ENCODE data around the gene MDP1.

GRCh38 chr14:24261969-24262327 is 46.1 kb upstream of the MDP1 start:
- no peak for TF ChIP-seq SP1 (IDR thresholded peaks at IDR 0.05)
- no peak for TF ChIP-seq FOXK2 (IDR thresholded peaks at IDR 0.05)
- no peak for TF ChIP-seq PKNOX1 (IDR thresholded peaks at IDR 0.05)
- no peak for TF ChIP-seq ARNT (IDR thresholded peaks at IDR 0.05)
- TF ChIP-seq L3MBTL2 (conservative IDR thresholded peaks at IDR 0.05) = no peak
- no peak for TF ChIP-seq BHLHE40 (IDR thresholded peaks at IDR 0.05; ENCODE audit: borderline replicate concordance)
- TF ChIP-seq SUZ12 (IDR thresholded peaks at IDR 0.05) = no peak
- TF ChIP-seq ELF4 (IDR thresholded peaks at IDR 0.05) = no peak
- TF ChIP-seq CTBP1 (IDR thresholded peaks at IDR 0.05; ENCODE audit: borderline replicate concordance) = no peak
- TF ChIP-seq FOXM1 (IDR thresholded peaks at IDR 0.05; ENCODE audit: borderline replicate concordance) = no peak
- no peak for TF ChIP-seq HDGF (IDR thresholded peaks at IDR 0.05; ENCODE audit: borderline replicate concordance)
- TF ChIP-seq FOXA1 (IDR thresholded peaks at IDR 0.05) = no peak

All from HEK293T (cell line).